Measurements from ENCODE around the gene GALNTL6.

DNA sequence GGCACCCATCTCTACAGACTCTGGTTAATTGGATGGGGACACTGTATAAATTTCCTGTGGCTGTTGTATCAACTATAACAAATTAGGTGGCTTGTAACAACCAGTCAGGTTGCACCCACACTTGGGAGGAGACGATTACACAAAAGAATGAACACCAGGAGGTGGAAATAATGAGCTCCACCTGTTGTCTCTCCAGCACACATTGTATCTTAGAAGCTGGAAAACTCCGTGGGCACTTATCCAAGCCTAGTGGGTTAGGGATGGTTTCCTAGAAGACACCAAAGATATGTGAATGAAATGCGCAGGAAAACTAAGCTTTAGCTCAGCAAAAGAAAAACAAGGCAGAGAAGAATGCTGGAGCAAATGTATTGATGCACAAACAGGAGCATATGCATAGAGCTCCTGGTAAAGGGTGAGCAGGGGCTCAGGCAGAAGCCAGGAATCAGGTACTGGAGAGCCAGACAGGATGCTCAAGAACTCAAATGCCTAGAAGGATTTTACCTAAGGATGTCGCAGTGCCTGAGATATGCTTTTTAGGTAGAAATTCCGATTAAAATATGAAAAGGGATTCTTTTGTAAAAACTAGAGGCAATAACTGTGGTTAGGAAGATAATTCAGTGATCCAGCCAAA, 111.7 kb downstream of the GALNTL6 start:
- TF ChIP-seq, protein P1, sequence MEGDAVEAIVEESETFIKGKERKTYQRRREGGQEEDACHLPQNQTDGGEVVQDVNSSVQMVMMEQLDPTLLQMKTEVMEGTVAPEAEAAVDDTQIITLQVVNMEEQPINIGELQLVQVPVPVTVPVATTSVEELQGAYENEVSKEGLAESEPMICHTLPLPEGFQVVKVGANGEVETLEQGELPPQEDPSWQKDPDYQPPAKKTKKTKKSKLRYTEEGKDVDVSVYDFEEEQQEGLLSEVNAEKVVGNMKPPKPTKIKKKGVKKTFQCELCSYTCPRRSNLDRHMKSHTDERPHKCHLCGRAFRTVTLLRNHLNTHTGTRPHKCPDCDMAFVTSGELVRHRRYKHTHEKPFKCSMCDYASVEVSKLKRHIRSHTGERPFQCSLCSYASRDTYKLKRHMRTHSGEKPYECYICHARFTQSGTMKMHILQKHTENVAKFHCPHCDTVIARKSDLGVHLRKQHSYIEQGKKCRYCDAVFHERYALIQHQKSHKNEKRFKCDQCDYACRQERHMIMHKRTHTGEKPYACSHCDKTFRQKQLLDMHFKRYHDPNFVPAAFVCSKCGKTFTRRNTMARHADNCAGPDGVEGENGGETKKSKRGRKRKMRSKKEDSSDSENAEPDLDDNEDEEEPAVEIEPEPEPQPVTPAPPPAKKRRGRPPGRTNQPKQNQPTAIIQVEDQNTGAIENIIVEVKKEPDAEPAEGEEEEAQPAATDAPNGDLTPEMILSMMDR (IDR thresholded peaks at IDR 0.05; ENCODE audit: insufficient read depth, low read length, poor library complexity, severe bottlenecking) = no peak
- TF ChIP-seq EZH2phosphoT487 (conservative IDR thresholded peaks at IDR 0.05; ENCODE audit: low read length) = no peak
